Smooth muscle cell of the brain vasculature (primary cell): ENCODE results near the gene MINDY1.

Experiments used
- DNase-seq: peaks from one replicate; pipeline ENCODE4 v3.0.0-alpha.2; 2012; ENCODE audit warnings: low read depth, low spot score

Gene MINDY1

GRCh38 chr1:150965605-150966004 is 41.1 kb downstream of the MINDY1 start:
- DNase-seq, result no peak

GRCh38 chr1:150964164-150964489 is 42.6 kb downstream of the MINDY1 start:
- no peak for DNase-seq

- DNase-seq, result no peak
Measured at GRCh38 chr1:150963321-150964163, 43.2 kb downstream of the MINDY1 start.

- DNase-seq, result no peak
Measured at GRCh38 chr1:150961756-150962155, 44.9 kb downstream of the MINDY1 start.

- no peak for DNase-seq
Measured at GRCh38 chr1:150960646-150961045, 46.1 kb downstream of the MINDY1 start.

- no peak for DNase-seq
Measured at GRCh38 chr1:150957666-150958065, 49.0 kb downstream of the MINDY1 start.

- no peak for DNase-seq
Measured at GRCh38 chr1:150955280-150955679, 51.4 kb downstream of the MINDY1 start.

GRCh38 chr1:150954708-150955107 is 52.0 kb downstream of the MINDY1 start:
- no peak for DNase-seq
